GM12874 (cell line): ENCODE measurements around the gene BAIAP2.

ENCODE experiments used
- CTCF ChIP-seq: IDR thresholded peaks from 2 replicates; pipeline ENCODE4 v1.5.1; 2011; ENCODE audit warnings: low read depth, mild to moderate bottlenecking, control low read depth, low read length, moderate library complexity; ENCODE audit not compliant: insufficient read depth

BAIAP2 gene

GRCh38 chr17:81083125-81083765 is 48.3 kb downstream of the BAIAP2 start:
- TF ChIP-seq CTCF = no peak

- TF ChIP-seq CTCF = no peak
Observed at GRCh38 chr17:81084680-81085419, 49.9 kb downstream of the BAIAP2 start.

GRCh38 chr17:81085420-81085911 is 50.5 kb downstream of the BAIAP2 start:
- no peak for TF ChIP-seq CTCF

- TF ChIP-seq CTCF = no peak
Observed at GRCh38 chr17:81086789-81087551, 52.0 kb downstream of the BAIAP2 start.

GRCh38 chr17:81090361-81091136 is 55.6 kb downstream of the BAIAP2 start:
- no peak for TF ChIP-seq CTCF

GRCh38 chr17:81091154-81091553 is 56.2 kb downstream of the BAIAP2 start:
- no peak for TF ChIP-seq CTCF
